ENCODE data around the gene METTL27.
"Not testable (repeated sequence)": the region's sequence is repeated elsewhere in the genome, so short reads cannot be mapped to it uniquely, and the experiment has no call there.

The METTL27 gene

DNA sequence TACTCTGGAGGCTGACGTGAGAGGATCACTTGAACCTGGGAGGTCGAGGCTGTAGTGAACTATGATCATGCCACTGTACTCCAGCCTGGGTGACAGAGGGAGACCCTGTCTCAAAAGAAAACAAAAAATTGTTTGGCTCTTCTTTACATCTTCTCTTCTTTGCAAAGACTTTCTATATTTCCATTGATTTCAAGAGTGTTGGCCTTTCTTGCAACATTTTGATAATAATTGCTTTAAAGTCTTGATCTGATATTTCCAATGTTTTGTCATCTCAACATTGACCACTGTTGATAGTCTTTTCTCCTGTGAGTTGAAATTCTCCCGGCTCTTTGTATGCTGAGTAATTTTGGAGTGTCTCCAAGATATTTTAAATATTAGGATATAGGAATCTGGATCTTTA is 29.3 kb downstream of the METTL27 start:
- no peak for DNase-seq

- peak; percentile 54 for DNase-seq
Measured at GRCh38 chr7:73811760-73812168, 30.6 kb downstream of the METTL27 start.

DNA sequence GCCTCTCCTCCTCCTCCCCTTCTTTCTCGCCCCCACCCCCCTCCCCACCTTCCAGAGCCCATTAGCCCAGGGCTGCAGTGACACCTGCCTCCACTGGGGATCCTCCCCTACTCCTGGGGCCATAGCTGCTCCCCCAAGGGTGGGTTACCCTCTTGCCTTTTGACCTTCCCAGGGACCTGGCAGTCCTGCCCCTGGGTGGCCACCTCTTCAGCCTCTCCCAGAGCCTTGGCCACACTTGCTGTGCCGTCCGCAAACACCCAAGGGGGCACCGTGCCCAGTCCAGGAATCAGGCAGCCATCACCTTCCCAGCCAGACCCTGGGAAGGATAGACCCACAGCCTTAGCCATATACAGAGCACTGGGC is 31.3 kb downstream of the METTL27 start:
- no peak for DNase-seq

DNA sequence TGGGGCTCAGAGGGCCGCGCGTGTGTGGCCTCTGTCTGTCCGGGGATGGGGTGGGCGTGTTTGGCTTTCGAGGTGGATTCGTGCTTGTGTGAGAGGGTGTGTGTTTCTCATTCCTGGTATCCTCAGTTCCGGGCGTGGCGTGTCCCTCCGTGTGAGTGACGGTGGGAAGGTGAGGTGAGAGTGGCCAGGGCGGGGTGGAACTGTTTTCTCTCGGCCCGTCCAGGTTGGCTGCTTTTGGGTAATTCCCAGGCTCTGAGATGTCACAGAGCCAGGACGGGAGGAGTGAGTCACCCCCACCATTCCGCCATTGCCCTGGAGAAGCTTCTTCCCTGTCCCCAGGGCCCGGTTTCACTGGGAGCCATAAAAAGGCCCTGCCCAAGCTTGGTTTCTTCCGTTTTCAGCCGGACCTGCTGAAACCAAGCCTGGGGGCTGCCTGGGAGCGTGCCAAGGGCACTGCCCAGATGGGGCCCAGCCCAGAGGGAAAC is 32.8 kb downstream of the METTL27 start:
- DNase-seq = no peak

GRCh38 chr7:73802459-73802858 is 39.9 kb downstream of the METTL27 start:
- DNase-seq = no peak

DNA sequence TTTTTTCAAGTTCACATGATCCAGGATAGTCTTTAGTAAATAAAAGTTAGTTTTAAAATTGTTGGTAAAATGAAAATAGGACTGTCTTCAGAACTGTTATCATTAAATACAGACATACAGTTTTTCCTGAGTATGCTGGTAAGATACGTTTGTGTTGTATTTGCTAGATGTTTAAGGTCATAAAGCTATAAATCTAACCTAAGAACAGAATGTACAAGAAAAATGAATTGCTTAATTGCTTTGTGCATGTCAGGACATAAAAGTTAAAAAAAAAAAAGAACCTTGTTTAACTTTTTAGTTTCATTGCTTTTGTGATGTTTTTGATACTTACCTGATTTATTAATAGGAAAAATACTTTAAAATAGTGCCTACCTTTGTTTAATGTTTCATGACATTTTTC is 40.7 kb downstream of the METTL27 start:
- no peak for DNase-seq

- no peak for DNase-seq
Measured at GRCh38 chr7:73799282-73800141, 42.8 kb downstream of the METTL27 start.

- not testable (repeated sequence) for DNase-seq
Measured at GRCh38 chr7:73797176-73797575, 45.1 kb downstream of the METTL27 start.

- not testable (repeated sequence) for DNase-seq
Measured at GRCh38 chr7:73796656-73797055, 45.7 kb downstream of the METTL27 start.

DNA sequence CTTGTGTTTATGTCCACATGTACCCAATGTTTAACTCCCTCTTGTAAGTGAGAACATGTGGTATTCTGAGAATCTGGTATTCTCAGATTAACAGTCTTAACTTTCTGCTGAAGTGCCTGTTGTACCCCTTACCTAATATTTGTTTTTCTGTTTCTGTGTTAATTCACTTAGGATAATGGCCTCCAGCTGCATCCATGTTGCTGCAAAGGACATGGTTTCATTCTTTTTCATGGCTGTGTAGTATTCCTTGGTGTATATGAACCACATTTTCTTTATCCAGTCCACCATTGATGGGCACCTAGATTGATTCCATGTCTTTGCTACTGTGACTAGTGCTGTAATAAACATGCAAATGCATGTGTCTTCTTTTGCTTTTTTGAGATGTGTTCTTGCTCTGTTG is 47.1 kb downstream of the METTL27 start:
- DNase-seq = not testable (repeated sequence)

GRCh38 chr7:73791170-73791690 is 51.1 kb downstream of the METTL27 start:
- not testable (repeated sequence) for DNase-seq

DNA sequence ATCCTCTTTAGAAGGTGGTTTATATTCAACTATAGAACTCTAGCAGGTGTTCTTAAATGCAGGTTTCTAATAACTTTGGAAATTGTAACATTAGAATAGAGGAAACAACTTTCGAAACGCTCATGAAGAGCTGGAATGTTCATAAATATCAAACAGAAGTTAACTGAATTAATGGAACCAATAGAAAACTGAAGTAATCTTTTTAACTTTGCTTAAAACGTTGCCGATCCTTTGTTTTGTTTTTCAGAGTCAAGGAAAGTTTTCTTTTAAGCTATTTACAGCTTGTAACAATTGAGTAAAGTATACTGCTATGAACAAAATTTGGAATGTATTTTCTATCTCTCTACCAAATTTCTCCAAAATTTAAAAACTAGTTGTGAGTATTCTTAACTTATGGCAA is 53.3 kb downstream of the METTL27 start:
- DNase-seq = no peak

- DNase-seq = not testable (repeated sequence)
Measured at GRCh38 chr7:73787786-73788048, 54.6 kb downstream of the METTL27 start.

GRCh38 chr7:73786588-73786987 is 55.7 kb downstream of the METTL27 start:
- DNase-seq = no peak

Data from activated T-cell treated with anti-CD3 and anti-CD28 coated beads, Interleukin-2, amount 50 U/mL, for 1 hour (primary cell).